Loucy (cell line): ENCODE data around the gene ASPHD2.

Source experiments
- CTCF ChIP-seq: fragments of 200-600 bp; sonication (generic); conservative IDR thresholded peaks from 2 replicates; pipeline ENCODE4 v1.5.1; 2014; ENCODE audit warnings: mild to moderate bottlenecking, antibody characterized with exemption, low read length
- EZH2phosphoT487 ChIP-seq: fragments of 200-600 bp; IDR thresholded peaks from 2 replicates; pipeline ENCODE4 v1.6.1; 2018; ENCODE audit warnings: antibody characterized with exemption, mild to moderate bottlenecking, moderate library complexity, borderline replicate concordance

GRCh38 chr22:26448941-26449340, 19.9 kb downstream of the ASPHD2 start:
- no peak for TF ChIP-seq CTCF
- no peak for TF ChIP-seq EZH2phosphoT487
